HCT116 (cell line): Measurements from ENCODE around the gene EDEM1.

ENCODE experiments used
- CEBPB ChIP-seq: IDR thresholded peaks from 2 replicates; pipeline ENCODE4 v1.6.1; 2012; ENCODE audit warnings: low read depth
- CTCF ChIP-seq, 3 experiments: fragments of 200-600 bp in 1 of 3; sonication (generic) in 1 of 3; IDR thresholded peaks in 2 of 3; conservative IDR thresholded peaks in 1 of 3; 2 replicates each; pipeline ENCODE4 v1.5.1; 2012 to 2017; ENCODE audit warnings: low read depth in 2 of 3, low read length in 2 of 3, antibody characterized with exemption in 1 of 3, borderline replicate concordance in 1 of 3, control low read depth in 1 of 3, mild to moderate bottlenecking in 1 of 3, mixed read lengths in 1 of 3, mixed run types in 1 of 3, moderate library complexity in 1 of 3; ENCODE audit not compliant: insufficient read depth in 1 of 3
- JUND ChIP-seq: IDR thresholded peaks from 2 replicates; pipeline ENCODE4 v1.6.1; 2012
- MAX ChIP-seq: IDR thresholded peaks from 2 replicates; pipeline ENCODE4 v1.6.1; 2012
- POLR2A ChIP-seq: IDR thresholded peaks from 2 replicates; pipeline ENCODE4 v1.7.0; 2011; ENCODE audit warnings: borderline replicate concordance; ENCODE audit not compliant: insufficient read depth, insufficient read length; ENCODE audit errors: extremely low read depth
- POLR2AphosphoS5 ChIP-seq: IDR thresholded peaks from 2 replicates; pipeline ENCODE4 v1.6.1; 2011; ENCODE audit warnings: mild to moderate bottlenecking, low read depth, low read length, moderate library complexity
- RAD21 ChIP-seq: IDR thresholded peaks from 2 replicates; pipeline ENCODE4 v1.6.1; 2012; ENCODE audit warnings: low read depth, mild to moderate bottlenecking
- REST ChIP-seq: IDR thresholded peaks from 2 replicates; pipeline ENCODE4 v1.6.1; 2012; ENCODE audit warnings: low read depth
- SP1 ChIP-seq: IDR thresholded peaks from 2 replicates; pipeline ENCODE4 v1.6.1; 2012; ENCODE audit warnings: low read depth
- ZBTB33 ChIP-seq: IDR thresholded peaks from 2 replicates; pipeline ENCODE4 v1.6.1; 2011; ENCODE audit warnings: mild to moderate bottlenecking, low read length, moderate library complexity; ENCODE audit not compliant: insufficient replicate concordance; ENCODE audit errors: extremely low read depth
- ZFX ChIP-seq: fragments of 450-650 bp; IDR thresholded peaks from 2 replicates; pipeline ENCODE4 v1.6.1; 2017

GRCh38 chr3:5188419-5189221 is 1.1 kb downstream of the EDEM1 start:
- TF ChIP-seq CTCF (IDR thresholded peaks at IDR 0.05 in 2 of 3, conservative IDR thresholded peaks at IDR 0.05 in 1 of 3; ENCODE audit: borderline replicate concordance in 1 of 3, insufficient read depth in 1 of 3, low read depth in 2 of 3, low read length in 2 of 3): no peak
- TF ChIP-seq CEBPB: no peak
- TF ChIP-seq MAX: no peak
- TF ChIP-seq JUND: no peak
- TF ChIP-seq POLR2AphosphoS5: no peak
- TF ChIP-seq RAD21: no peak
- TF ChIP-seq ZFX: no peak
- no peak for TF ChIP-seq POLR2A
- no peak for TF ChIP-seq REST
- TF ChIP-seq SP1: no peak
- TF ChIP-seq ZBTB33: no peak
